NK-92 treated with Interleukin-12 subunit alpha and Interleukin-12 subunit beta, amount 100 ng/mL, for 24 hours (cell line): ENCODE measurements around the gene LBHD1.
A peak's percentile ranks its signal among the peaks of the same experiment; 100 is the strongest.
"Not testable (repeated sequence)": the region's sequence is repeated elsewhere in the genome, so short reads cannot be mapped to it uniquely, and the experiment has no call there.

Experiments used
- DNase-seq: peaks from one replicate; lab custom pipeline; 2025; lab: John Stamatoyannopoulos, UW

The LBHD1 gene

DNA sequence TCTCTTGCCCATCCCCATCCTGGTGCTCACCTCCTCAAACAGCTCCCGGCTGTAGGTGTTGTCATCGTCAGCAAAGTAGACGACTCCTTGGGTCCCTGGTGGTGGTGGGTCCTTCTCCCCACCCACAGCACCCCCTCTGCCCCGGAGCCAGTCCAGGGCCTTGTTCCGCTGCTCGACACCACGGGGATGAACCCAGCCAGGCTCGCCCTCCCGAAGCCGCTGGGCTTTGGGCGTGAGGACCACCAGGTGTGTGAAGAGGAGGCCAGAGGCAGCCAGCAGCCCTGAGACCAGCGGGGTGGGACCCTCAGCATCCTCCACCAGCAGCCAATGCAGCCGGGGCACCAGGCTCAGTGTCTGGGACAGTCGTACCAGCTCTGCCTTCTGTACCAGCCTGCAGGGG lies 55.1 kb downstream of the LBHD1 start:
- DNase-seq = not testable (repeated sequence)

DNA sequence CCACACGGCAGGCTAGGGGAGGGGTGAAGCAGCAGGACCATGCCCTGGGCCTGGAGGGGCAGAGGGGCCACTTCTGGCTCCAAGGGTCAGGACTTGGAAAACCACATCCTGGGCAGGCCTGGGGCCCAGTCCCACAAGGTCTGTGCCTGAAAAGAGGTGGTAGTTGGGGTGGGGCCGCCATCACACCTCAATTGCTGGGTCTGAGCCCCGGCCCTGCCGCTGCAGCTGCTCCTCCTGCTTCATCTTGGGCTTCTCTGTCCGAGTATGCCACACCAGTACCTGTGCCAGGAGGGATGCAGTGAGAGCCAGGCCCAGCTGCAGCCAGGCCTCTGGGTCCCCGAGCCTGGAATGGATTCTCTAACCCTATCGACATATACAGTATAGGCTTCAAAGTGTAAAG lies 56.5 kb downstream of the LBHD1 start:
- DNase-seq = no peak

GRCh38 chr11:62614275-62614674 lies 57.8 kb downstream of the LBHD1 start:
- DNase-seq = peak; percentile 35

- no peak for DNase-seq
Measured at GRCh38 chr11:62613291-62613778, 58.7 kb downstream of the LBHD1 start.
